Stimulated activated CD4-positive, alpha-beta T cell treated with anti-CD3 and anti-CD28 coated beads, Interleukin-1b, Interleukin-23, amount 100 ng/mL, for 48 hours (primary cell): ENCODE data around the gene LUC7L2.
"Not testable (repeated sequence)": the region's sequence is repeated elsewhere in the genome, so short reads cannot be mapped to it uniquely, and the experiment has no call there.

ENCODE experiments used
- DNase-seq: peaks from one replicate; pipeline ENCODE4 v3.0.0-alpha.2; 2020

LUC7L2 gene

GRCh38 chr7:139359366-139360209, at the start of gene LUC7L2:
Gene LUC7L2, plus strand, starts transcription at chr7:139359894. Its CDS starts 368 bp downstream, at chr7:139360262.
- DNase-seq, result peak; percentile 100

GRCh38 chr7:139317939-139318505, 41.7 kb upstream of the LUC7L2 start:
- DNase-seq, result no peak

- no peak for DNase-seq
These were observed 38.5 kb upstream of the LUC7L2 start for GRCh38 chr7:139321071-139321745.

- DNase-seq, result not testable (repeated sequence)
These were observed 35.0 kb upstream of the LUC7L2 start for GRCh38 chr7:139324709-139325108.

- DNase-seq, result no peak
These were observed 31.3 kb upstream of the LUC7L2 start for GRCh38 chr7:139328375-139328774.

- no peak for DNase-seq
These were observed 30.6 kb upstream of the LUC7L2 start for GRCh38 chr7:139329119-139329518.

GRCh38 chr7:139330333-139331030, 29.2 kb upstream of the LUC7L2 start:
- DNase-seq, result no peak

- DNase-seq, result no peak
These were observed 26.9 kb upstream of the LUC7L2 start for GRCh38 chr7:139332697-139333359.

GRCh38 chr7:139333443-139333842, 26.3 kb upstream of the LUC7L2 start:
- not testable (repeated sequence) for DNase-seq

GRCh38 chr7:139334399-139335150, 25.1 kb upstream of the LUC7L2 start:
- DNase-seq, result no peak

- DNase-seq, result no peak
These were observed 20.7 kb upstream of the LUC7L2 start for GRCh38 chr7:139339025-139339424.

GRCh38 chr7:139339698-139340036, 20.0 kb upstream of the LUC7L2 start:
- DNase-seq, result no peak

GRCh38 chr7:139340037-139340807, 19.5 kb upstream of the LUC7L2 start:
- DNase-seq, result peak; percentile 99

- DNase-seq, result peak; percentile 82
These were observed 19.0 kb upstream of the LUC7L2 start for GRCh38 chr7:139340808-139341057.

- peak; percentile 88 for DNase-seq
These were observed 18.5 kb upstream of the LUC7L2 start, which contains the start of gene FMC1 for GRCh38 chr7:139341058-139341775. Gene FMC1, plus strand, starts transcription at chr7:139341337. Its CDS starts 48 bp downstream, at chr7:139341385.

GRCh38 chr7:139341776-139342226, 17.9 kb upstream of the LUC7L2 start:
- DNase-seq, result no peak

GRCh38 chr7:139345042-139345441, 14.7 kb upstream of the LUC7L2 start:
- no peak for DNase-seq

GRCh38 chr7:139351027-139351426, 8.7 kb upstream of the LUC7L2 start:
- DNase-seq, result no peak

GRCh38 chr7:139354729-139355128, 5.0 kb upstream of the LUC7L2 start:
- no peak for DNase-seq

- no peak for DNase-seq
These were observed 4.4 kb upstream of the LUC7L2 start for GRCh38 chr7:139355320-139355719.
